Measurements from ENCODE around the gene SLC37A1.

The SLC37A1 gene

GRCh38 chr21:42543106-42543847, 29.6 kb downstream of the SLC37A1 start:
- DNase-seq (ENCODE audit: low read depth in 3 of 3), result no peak

GRCh38 chr21:42544544-42544943, 30.9 kb downstream of the SLC37A1 start:
- no peak for DNase-seq (ENCODE audit: low read depth in 3 of 3)

- no peak for DNase-seq (ENCODE audit: low read depth in 3 of 3)
Observed at GRCh38 chr21:42545317-42545716, 31.7 kb downstream of the SLC37A1 start.

GRCh38 chr21:42545745-42546144, 32.1 kb downstream of the SLC37A1 start:
- DNase-seq (ENCODE audit: low read depth in 3 of 3), result no peak

DNA sequence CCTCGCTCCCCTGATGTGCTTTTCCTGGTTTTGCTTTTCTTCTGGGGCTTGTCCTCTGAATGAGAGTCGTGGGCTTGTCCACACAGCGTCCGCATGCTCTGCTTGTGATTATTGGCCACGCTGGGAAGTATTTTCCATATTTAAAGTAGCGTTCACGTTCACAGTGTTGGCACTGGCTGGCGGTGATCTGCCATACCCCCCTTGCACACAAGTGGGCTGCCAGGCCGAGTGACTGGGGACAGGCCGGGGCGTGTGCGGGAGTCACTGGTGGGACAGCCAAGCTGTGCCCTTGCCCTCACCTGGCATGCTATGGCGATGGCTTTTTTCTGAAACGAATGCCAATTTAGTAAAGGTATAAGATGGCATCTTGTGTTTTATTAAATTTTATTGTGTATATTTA, 32.8 kb downstream of the SLC37A1 start:
- DNase-seq (ENCODE audit: low read depth in 3 of 3), result no peak

DNA sequence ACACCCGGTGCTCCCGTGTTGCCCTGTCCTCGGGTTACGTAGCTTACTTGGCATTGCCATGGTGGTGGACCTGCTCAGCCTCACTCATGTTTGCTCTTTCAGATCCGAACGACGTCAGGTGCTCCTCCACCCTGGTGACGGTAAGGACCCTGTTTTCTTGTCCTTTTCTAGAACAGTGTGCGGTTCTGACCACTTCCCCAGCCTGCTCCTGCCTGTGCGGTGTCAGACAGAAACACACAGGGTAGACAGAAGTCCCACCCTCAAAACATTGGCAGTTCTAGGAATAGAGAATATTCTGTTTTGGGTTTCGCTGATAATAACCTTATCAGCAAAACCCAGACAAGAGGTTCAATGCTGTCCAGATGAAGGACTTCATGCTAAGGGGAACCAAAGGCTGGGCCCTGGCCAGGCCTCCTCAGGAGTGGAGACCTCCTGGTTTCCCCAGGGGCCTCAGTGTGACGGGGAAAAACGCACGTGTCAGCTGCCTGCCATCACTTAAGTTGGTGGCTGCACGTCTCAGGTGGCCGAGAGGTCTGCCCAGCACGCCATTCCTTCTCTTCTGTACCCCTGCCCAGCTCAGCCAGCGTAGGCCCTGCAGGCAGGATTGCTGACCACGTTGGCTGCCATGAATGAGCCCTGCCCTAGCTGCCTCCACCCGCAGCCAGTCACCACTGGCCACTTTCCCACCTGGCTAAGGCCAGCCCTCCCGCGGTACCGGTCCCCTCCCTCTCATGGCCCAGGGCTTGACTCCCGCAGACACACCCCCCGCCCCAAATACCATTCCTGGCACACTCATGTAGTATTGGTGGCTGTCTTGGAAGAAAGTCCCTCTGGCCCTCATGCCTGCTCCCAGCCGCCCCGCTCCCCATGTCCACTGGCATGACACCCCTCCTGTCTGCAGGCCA, 33.6 kb downstream of the SLC37A1 start:
- no peak for DNase-seq (ENCODE audit: low read depth in 3 of 3)

DNA sequence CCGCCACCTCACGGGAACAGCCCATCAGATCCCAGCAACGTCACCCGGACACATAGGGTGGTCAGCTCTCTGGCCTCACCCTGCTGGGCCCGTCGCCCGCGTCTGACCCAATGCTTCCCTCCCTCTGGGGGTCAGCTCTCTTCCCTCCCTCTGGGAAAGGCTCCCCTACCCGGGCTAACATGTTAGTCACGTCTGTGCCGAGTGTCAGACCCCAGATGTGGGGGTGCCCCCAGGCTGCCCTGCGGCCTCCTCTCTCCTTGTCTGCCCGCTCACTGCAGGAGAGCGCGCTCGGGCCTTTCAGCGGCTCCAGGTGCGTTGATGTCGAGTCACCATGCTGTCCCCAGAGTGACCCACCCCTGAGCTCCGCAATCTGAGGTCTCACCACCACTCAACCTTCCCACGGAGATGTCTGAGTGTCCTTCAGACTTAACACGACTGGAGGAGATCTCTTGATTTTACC, 34.3 kb downstream of the SLC37A1 start:
- DNase-seq (ENCODE audit: low read depth in 3 of 3), result no peak

- DNase-seq (ENCODE audit: low read depth in 3 of 3), result no peak
Observed at GRCh38 chr21:42548687-42549406, 35.2 kb downstream of the SLC37A1 start.

DNA sequence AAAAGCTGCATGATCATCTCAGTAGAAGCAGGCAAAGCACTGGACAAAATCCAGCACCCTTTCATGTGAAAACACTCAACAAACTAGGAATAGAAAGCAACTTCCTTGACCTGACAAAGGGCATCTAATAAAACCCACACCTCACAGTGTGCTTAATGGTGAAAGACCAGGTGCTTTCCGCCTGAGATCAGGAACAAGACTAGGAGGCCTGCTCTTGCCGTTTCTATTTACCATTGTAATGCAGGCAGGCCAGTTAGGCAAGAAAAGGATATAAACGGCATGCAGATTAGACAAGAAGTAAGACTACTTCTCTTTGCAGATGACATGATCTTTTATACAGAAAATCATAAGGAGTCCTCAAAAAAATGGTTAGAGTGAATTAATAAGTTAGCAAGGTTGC, 37.2 kb downstream of the SLC37A1 start:
- DNase-seq (ENCODE audit: low read depth in 3 of 3), result no peak

DNA sequence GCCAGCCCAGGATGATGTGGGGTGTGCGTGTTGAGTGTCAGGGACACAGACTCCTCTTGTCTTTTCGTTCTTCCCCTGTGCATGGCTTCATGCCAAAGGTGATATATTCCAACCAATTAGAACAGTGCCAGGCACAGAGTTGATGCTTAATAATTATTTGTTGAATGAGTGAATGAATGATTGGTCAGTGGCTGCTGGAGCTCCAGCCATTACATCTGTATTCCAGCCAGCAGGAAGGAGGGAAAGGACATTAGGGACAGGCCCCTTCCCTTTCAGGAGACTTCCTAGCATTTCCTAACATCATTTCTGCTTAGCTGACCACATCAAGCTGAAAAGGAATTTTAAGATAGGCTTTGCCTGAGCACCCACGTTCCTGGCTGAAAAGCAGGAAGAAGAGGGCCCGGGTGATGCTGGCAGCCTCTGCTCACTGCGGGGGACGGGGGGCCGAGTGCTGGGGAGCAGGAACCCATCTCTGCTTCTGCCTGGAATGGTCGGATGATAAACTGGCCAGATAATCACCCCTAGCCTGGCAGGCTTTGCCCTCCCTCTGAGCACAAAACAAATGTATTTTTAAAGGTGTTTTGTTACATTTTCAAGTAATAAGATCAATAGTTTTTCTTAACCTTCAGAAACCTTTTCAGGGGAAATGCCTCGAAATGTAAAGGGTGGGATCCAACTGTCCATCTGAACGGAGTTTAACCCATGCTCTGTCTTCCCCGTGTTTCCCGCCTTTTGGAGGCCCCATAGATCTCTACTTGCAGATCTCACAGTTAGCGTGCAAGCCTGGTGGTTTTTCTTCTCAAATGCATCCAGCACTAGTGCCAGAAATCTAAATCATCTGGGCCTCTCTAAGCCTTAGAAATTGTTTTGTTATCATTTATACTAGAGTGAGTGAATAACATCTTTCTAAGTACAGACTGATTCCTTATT, 39.0 kb downstream of the SLC37A1 start:
- no peak for DNase-seq (ENCODE audit: low read depth in 3 of 3)

DNA sequence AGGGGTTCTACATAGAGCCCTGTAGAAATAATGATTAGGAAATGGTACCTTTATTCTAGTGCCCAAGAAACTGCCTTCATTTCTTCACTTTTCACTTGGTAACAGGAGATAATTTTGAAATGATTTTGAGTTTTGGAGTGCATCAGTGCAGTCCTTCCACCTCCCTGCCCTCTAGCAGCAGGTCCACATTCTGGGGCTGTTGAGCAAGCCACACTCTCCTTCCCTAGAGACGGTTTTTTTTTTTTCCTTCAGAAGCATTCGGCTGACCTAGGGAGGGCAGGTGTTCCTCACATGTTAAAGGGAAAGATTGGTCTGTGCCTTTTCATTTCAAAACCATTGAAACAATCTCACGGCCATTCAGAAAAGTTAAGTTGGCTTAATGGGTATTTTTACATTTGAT, 39.8 kb downstream of the SLC37A1 start:
- DNase-seq (ENCODE audit: low read depth in 3 of 3), result no peak

DNA sequence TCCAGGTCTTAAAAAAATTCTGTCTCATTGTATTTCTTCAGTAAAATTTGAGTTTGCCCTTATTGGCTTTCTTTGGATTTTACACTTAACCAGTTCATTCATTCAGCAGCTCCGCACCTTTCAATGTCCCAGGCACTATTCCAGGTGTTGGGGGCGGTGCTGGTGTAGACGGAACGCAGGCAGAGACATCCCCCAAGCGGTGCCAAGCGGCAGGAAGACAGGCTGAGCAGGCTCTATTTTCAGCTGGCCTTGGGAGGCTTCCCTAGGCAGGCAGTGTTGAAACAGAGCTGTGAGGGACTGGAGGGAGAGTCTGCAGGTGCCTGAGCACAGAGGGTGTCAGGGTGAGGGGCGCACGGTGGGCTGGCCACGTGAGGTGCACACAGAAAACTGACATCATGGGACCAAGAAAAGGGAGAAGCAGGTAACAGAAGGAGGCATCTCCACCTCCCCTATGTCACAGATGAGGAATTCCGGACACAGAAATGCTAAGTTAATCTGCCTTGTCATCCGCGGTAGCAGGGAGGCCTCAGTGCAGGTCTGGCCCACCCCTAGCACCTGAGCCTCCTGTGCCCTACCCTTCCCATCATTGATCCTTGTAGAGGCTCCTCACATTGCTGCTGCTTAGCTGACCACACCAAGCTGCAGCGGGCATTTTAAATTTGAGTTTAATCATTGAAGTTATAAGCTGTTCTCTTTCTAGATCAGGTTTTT, 40.8 kb downstream of the SLC37A1 start:
- no peak for DNase-seq (ENCODE audit: low read depth in 3 of 3)

- DNase-seq (ENCODE audit: low read depth in 3 of 3), result no peak
Observed at GRCh38 chr21:42555756-42556438, 42.2 kb downstream of the SLC37A1 start.

- no peak for DNase-seq (ENCODE audit: low read depth in 3 of 3)
Observed at GRCh38 chr21:42556476-42556875, 42.8 kb downstream of the SLC37A1 start.

DNA sequence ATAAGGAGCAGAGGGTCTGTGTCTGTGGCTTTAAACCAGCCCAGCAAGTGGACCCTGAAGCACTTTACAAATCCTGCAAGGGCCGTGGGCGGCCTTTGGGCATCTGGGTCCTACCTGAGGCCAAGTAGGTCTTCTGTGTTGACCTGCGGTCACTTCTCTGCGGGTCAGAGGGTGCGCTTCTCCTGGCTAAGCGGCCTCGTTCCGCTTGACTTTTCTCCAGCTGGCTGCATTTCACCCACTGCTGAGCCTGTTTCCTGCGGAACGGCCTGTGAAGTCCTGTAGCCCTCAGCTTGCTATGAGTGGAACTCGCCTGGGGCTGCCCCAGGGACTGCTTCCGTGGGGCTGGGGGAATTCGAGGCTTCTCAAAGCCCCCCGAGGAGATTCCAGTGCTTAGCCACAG, 43.3 kb downstream of the SLC37A1 start:
- no peak for DNase-seq (ENCODE audit: low read depth in 3 of 3)

- DNase-seq (ENCODE audit: low read depth in 3 of 3), result no peak
Observed at GRCh38 chr21:42557420-42557819, 43.8 kb downstream of the SLC37A1 start.

DNA sequence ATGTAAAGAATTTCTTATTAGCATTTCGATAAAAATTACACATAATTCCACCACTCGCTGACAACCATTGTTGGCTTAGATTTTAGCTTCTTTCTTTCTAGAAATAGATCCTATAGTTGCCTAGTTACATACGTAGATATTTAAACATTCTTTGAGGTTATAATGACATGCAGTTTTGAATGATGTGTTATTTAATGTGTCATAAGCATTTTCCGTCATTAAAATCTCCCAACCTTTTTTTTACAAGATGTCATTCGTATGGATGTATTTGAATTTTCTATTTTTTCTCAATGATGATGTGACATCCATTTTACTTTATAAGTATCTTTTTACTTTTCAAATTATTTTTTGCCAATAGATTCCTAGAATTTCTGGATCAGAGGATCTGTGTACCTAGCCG, 44.7 kb downstream of the SLC37A1 start:
- DNase-seq (ENCODE audit: low read depth in 3 of 3), result no peak

DNA sequence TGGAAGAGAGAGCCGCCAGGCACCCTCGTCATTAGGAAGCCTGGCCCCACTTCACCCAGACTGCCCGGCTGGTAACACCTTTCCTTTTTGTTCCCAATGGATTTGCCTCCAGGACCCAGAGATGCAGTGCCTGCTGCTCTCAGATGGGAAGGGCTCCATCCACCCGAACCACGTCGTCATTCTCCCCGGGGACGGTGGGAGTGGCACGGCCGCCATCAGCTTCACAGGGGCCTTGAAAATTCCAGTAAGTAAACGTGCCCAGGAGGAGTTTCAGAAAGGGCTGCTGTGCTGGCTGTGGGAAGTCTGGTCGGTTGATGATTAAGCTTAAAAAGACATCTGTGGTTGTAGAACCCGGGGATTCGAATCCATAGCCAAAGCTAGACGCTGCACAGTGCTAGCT, 45.2 kb downstream of the SLC37A1 start:
- no peak for DNase-seq (ENCODE audit: low read depth in 3 of 3)

GRCh38 chr21:42559326-42559725, 45.7 kb downstream of the SLC37A1 start:
- no peak for DNase-seq (ENCODE audit: low read depth in 3 of 3)

Data from stimulated activated CD4-positive, alpha-beta T cell treated with anti-CD3 and anti-CD28 coated beads, TNF-alpha, amount 100 ng/mL, for 4 hours (primary cell).